H1 (cell line): ENCODE results near the gene BNC2. TPM values are rescaled to one million over a fixed set of nuclear protein-coding genes. Genes with fewer than 3 reads are reported as not detected.

Source experiments
- CTCF ChIA-PET: fragments of 300-600 bp; sonication (Branson Sonifier 250); formaldehyde crosslinking; loops from one replicate; lab custom pipeline; 2021; ENCODE audit not compliant: partially characterized antibody; lab: Charles Lee
- POLR2A ChIA-PET: fragments of 300-600 bp; sonication (Branson Sonifier 250); formaldehyde crosslinking; loops from one replicate; lab custom pipeline; 2021; ENCODE audit warnings: inconsistent platforms; ENCODE audit not compliant: partially characterized antibody; lab: Charles Lee
- DNase-seq, 2 experiments: peaks; one replicate each; pipeline versions ENCODE4 v3.0.0 to v3.0.0-alpha.2; 2010 to 2022; ENCODE audit warnings: low spot score in 2 of 2, low read depth in 1 of 2, mixed read lengths in 1 of 2
- FAIRE-seq: peaks from 2 replicates; lab custom pipeline; 2011; peaks lifted over from hg19 to GRCh38; lab: Jason Lieb, UNC
- H2AFZ ChIP-seq: 2 replicates; pipeline ENCODE4 v1.8.1; 2012; ENCODE audit warnings: low read length, inconsistent platforms
- H2AK5ac ChIP-seq: 2 replicates; pipeline ENCODE4 v1.6.1; 2013; ENCODE audit warnings: low read depth, low read length
- H2BK120ac ChIP-seq: replicated peaks from 2 replicates; pipeline ENCODE3; 2013; ENCODE audit warnings: low read depth, low read length, inconsistent platforms
- H2BK12ac ChIP-seq: 2 replicates; pipeline ENCODE4 v1.6.1; 2013; ENCODE audit warnings: low read depth, low read length
- H2BK15ac ChIP-seq: 2 replicates; pipeline ENCODE4 v1.6.1; 2013; ENCODE audit warnings: low read length
- H2BK20ac ChIP-seq: 2 replicates; pipeline ENCODE4 v1.6.1; 2013; ENCODE audit warnings: low read length
- H2BK5ac ChIP-seq: 2 replicates; pipeline ENCODE4 v1.6.1; 2013; ENCODE audit warnings: low read depth, low read length
- H3K14ac ChIP-seq: 2 replicates; pipeline ENCODE4 v1.6.1; 2013; ENCODE audit warnings: inconsistent platforms; ENCODE audit not compliant: insufficient read length
- H3K18ac ChIP-seq: 2 replicates; pipeline ENCODE4 v1.6.1; 2013; ENCODE audit warnings: low read length; ENCODE audit errors: extremely low read depth
- H3K23ac ChIP-seq: 2 replicates; pipeline ENCODE4 v1.6.1; 2013; ENCODE audit warnings: inconsistent platforms; ENCODE audit not compliant: insufficient read length
- H3K23me2 ChIP-seq: 2 replicates; pipeline ENCODE4 v1.6.1; 2013; ENCODE audit warnings: low read depth, low read length
- H3K27ac ChIP-seq: 2 replicates; pipeline ENCODE4 v1.6.1; 2011; ENCODE audit warnings: low read depth, low read length, inconsistent platforms
- H3K27me3 ChIP-seq, 4 experiments: replicated peaks in 1 of 4; 1 replicate in 1 of 4; 2 replicates in 3 of 4; pipeline versions ENCODE4 v1.6.1 to v1.8.1; 2011 to 2013; ENCODE audit warnings: low read length in 3 of 4, mild to moderate bottlenecking in 3 of 4, inconsistent platforms in 2 of 4, mixed read lengths in 2 of 4, moderate library complexity in 1 of 4; ENCODE audit not compliant: control insufficient read depth in 3 of 4, insufficient read depth in 3 of 4; ENCODE audit errors: extremely low read depth in 1 of 4
- H3K36me3 ChIP-seq, 4 experiments: 2 replicates each; pipeline versions ENCODE4 v1.6.1 to v1.8.1; 2011 to 2013; ENCODE audit warnings: mild to moderate bottlenecking in 4 of 4, low read length in 3 of 4, moderate library complexity in 2 of 4, control low read depth in 1 of 4, inconsistent platforms in 1 of 4; ENCODE audit not compliant: insufficient read depth in 4 of 4, control insufficient read depth in 2 of 4
- H3K4ac ChIP-seq: replicated peaks from 2 replicates; pipeline ENCODE3; 2013; ENCODE audit warnings: low read length, low read depth, mixed read lengths, inconsistent platforms; ENCODE audit not compliant: insufficient read length
- H3K4me1 ChIP-seq, 4 experiments: replicated peaks in 1 of 4; 1 replicate in 1 of 4; 2 replicates in 3 of 4; pipeline versions ENCODE4 v1.6.1 to v1.8.1; 2011 to 2013; ENCODE audit warnings: low read length in 3 of 4, inconsistent platforms in 2 of 4, mixed read lengths in 1 of 4; ENCODE audit not compliant: insufficient read depth in 4 of 4, control insufficient read depth in 3 of 4
- H3K4me2 ChIP-seq, 2 experiments: 2 replicates each; pipeline versions ENCODE4 v1.6.1 to v1.8.1; 2011 to 2013; ENCODE audit warnings: low read depth in 2 of 2, low read length in 2 of 2, control low read depth in 1 of 2, inconsistent platforms in 1 of 2, mild to moderate bottlenecking in 1 of 2; ENCODE audit not compliant: insufficient read depth in 1 of 2
- H3K4me3 ChIP-seq, 4 experiments: fragments of 200-600, 300-600 bp in 1 of 4; sonication (generic), shearing (Covaris generic), sonication (Bioruptor Twin) in 1 of 4; 2 replicates each; pipeline versions ENCODE4 v1.5.1 to v1.8.1; 2011 to 2016; ENCODE audit warnings: low read length in 4 of 4, low read depth in 3 of 4, control low read depth in 2 of 4, inconsistent platforms in 2 of 4, mild to moderate bottlenecking in 2 of 4, mixed read lengths in 1 of 4, moderate library complexity in 1 of 4; ENCODE audit not compliant: insufficient read depth in 2 of 4; ENCODE audit errors: extremely low read depth in 1 of 4
- H3K56ac ChIP-seq: replicated peaks from 2 replicates; pipeline ENCODE3; 2013; ENCODE audit warnings: low read depth, mild to moderate bottlenecking, mixed read lengths, low read length, inconsistent platforms; ENCODE audit not compliant: insufficient read length
- H3K79me1 ChIP-seq: 2 replicates; pipeline ENCODE4 v1.6.1; 2013; ENCODE audit warnings: low read depth, low read length, control low read depth
- H3K79me2 ChIP-seq, 2 experiments: 2 replicates each; pipeline versions ENCODE4 v1.6.1 to v1.8.1; 2012 to 2013; ENCODE audit warnings: low read length in 2 of 2, mild to moderate bottlenecking in 2 of 2, inconsistent platforms in 1 of 2; ENCODE audit not compliant: insufficient read depth in 2 of 2, control insufficient read depth in 1 of 2
- H3K9ac ChIP-seq, 4 experiments: replicated peaks in 1 of 4; 1 replicate in 1 of 4; 2 replicates in 3 of 4; pipeline versions ENCODE4 v1.6.1 to v1.8.1; 2011 to 2013; ENCODE audit warnings: low read depth in 3 of 4, low read length in 3 of 4, control low read depth in 2 of 4, mild to moderate bottlenecking in 2 of 4, moderate library complexity in 2 of 4, inconsistent platforms in 1 of 4; ENCODE audit errors: extremely low read depth in 1 of 4
- H3K9me3 ChIP-seq, 2 experiments: 2 replicates each; pipeline versions ENCODE4 v1.6.1 to v1.8.1; 2012 to 2013; ENCODE audit warnings: mild to moderate bottlenecking in 2 of 2, moderate library complexity in 2 of 2, control low read depth in 1 of 2, inconsistent platforms in 1 of 2, low read depth in 1 of 2, low read length in 1 of 2, mixed read lengths in 1 of 2; ENCODE audit not compliant: insufficient read depth in 2 of 2
- H4K20me1 ChIP-seq, 2 experiments: replicated peaks in 1 of 2; 2 replicates each; pipeline versions ENCODE3 to v1.8.1; 2011 to 2013; ENCODE audit warnings: inconsistent platforms in 2 of 2, low read length in 2 of 2, mild to moderate bottlenecking in 1 of 2; ENCODE audit not compliant: insufficient read depth in 2 of 2, control insufficient read depth in 1 of 2
- H4K5ac ChIP-seq: 2 replicates; pipeline ENCODE4 v1.6.1; 2013; ENCODE audit warnings: low read length, low read depth, mixed read lengths, inconsistent platforms; ENCODE audit not compliant: insufficient read length
- H4K8ac ChIP-seq: 2 replicates; pipeline ENCODE4 v1.8.0; 2013; ENCODE audit warnings: mild to moderate bottlenecking, moderate library complexity, low read length, inconsistent platforms; ENCODE audit not compliant: insufficient read depth; ENCODE audit errors: extremely low read depth
- H4K91ac ChIP-seq: replicated peaks from 2 replicates; pipeline ENCODE3; 2013; ENCODE audit warnings: low read length, mixed read lengths, inconsistent platforms; ENCODE audit not compliant: insufficient read length
- ASH2L ChIP-seq: fragments of 200-600, 300-600 bp; sonication (generic); IDR thresholded peaks from one replicate; pipeline ENCODE4 v1.7.1; 2017; ENCODE audit warnings: low read length
- EP300 ChIP-seq, 2 experiments: IDR thresholded peaks; 1 replicate in 1 of 2; 2 replicates in 1 of 2; pipeline ENCODE4 v1.6.1; 2011 to 2012; ENCODE audit warnings: low read depth in 2 of 2, low read length in 2 of 2, mild to moderate bottlenecking in 2 of 2, borderline replicate concordance in 1 of 2, inconsistent platforms in 1 of 2, moderate library complexity in 1 of 2
- FOSL1 ChIP-seq: IDR thresholded peaks from 2 replicates; pipeline ENCODE4 v1.6.1; 2011; ENCODE audit warnings: mild to moderate bottlenecking, low read depth, low read length, moderate library complexity; ENCODE audit not compliant: insufficient read depth
- GABPA ChIP-seq: IDR thresholded peaks from 2 replicates; pipeline ENCODE4 v1.6.1; 2011; ENCODE audit warnings: mild to moderate bottlenecking, low read length, moderate library complexity, borderline replicate concordance; ENCODE audit not compliant: insufficient read depth
- HDAC6 ChIP-seq: IDR thresholded peaks from one replicate; pipeline ENCODE4 v1.7.1; 2012; ENCODE audit warnings: low read depth, mild to moderate bottlenecking, inconsistent platforms, low read length, moderate library complexity
- JUND ChIP-seq: IDR thresholded peaks from 2 replicates; pipeline ENCODE4 v1.6.1; 2011; ENCODE audit warnings: mild to moderate bottlenecking, improper control_type of control experiment, low read length
- RBBP5 ChIP-seq: IDR thresholded peaks from 2 replicates; pipeline ENCODE4 v1.7.1; 2012; ENCODE audit warnings: low read depth, mild to moderate bottlenecking, inconsistent platforms, low read length, moderate library complexity, borderline replicate concordance
- RNF2 ChIP-seq: fragments of 200-900, 300-1000 bp; sonication (generic); IDR thresholded peaks from 2 replicates; pipeline ENCODE4 v1.7.1; 2016; ENCODE audit warnings: borderline replicate concordance, low read depth, mild to moderate bottlenecking, antibody characterized with exemption, low read length; ENCODE audit not compliant: poor library complexity, severe bottlenecking; ENCODE audit errors: missing control alignments
- RXRA ChIP-seq: IDR thresholded peaks from 2 replicates; pipeline ENCODE4 v1.6.1; 2011; ENCODE audit warnings: low read depth, mild to moderate bottlenecking, low read length, moderate library complexity; ENCODE audit not compliant: insufficient read depth
- SP2 ChIP-seq: IDR thresholded peaks from 2 replicates; pipeline ENCODE4 v1.6.1; 2012; ENCODE audit warnings: mild to moderate bottlenecking, low read length, inconsistent platforms
- TEAD4 ChIP-seq: IDR thresholded peaks from 2 replicates; pipeline ENCODE4 v1.6.1; 2012; ENCODE audit warnings: low read depth, low read length, inconsistent platforms, mixed read lengths
- WGBS, 2 experiments: shearing (Covaris generic) in 1 of 2; methylation state at CpG; one replicate each; pipeline versions ENCODE4 v1.1.6 to v1.1.7; 2013 to 2015; ENCODE audit warnings: low lambda C conversion rate in 2 of 2, mixed read lengths in 2 of 2, inconsistent platforms in 1 of 2, low coverage in 1 of 2, missing lambda C conversion rate in 1 of 2; ENCODE audit not compliant: insufficient replicate concordance in 2 of 2, insufficient coverage in 1 of 2, insufficient read length in 1 of 2; ENCODE audit errors: extremely low coverage in 1 of 2, missing lambda C conversion rate in 1 of 2; 5-methylcytosine and 5-hydroxymethylcytosine counted together
- polyA plus RNA-seq, 7 experiments: library from polyadenylated mRNA; depleted of rRNA in 3 of 7; stranded (reverse) in 5 of 7; unstranded in 2 of 7; fragments of >200 nt in 5 of 7; fragments of 200-250 nt in 2 of 7; gene quantifications; 1 replicate in 5 of 7; 2 replicates in 1 of 7; 4 replicates in 1 of 7; pipeline versions ENCODE4 v1.2.1 to v1.2.3, GENCODE V29; 2011 to 2013; ENCODE audit warnings: missing spikeins in 2 of 7, mixed read lengths in 2 of 7
- total RNA-seq: library from RNA; stranded (reverse); fragmentation: NEBNext Ultra II Directional; extraction: Animal tissue kit (Norgen Biotek cat#: 25700); gene quantifications from 2 replicates; pipeline ENCODE4 v1.2.1, GENCODE V29; 2021

The BNC2 gene
- total and polyA plus RNA-seq, 2 of the 8 experiments (the other 6 are each of a cell fraction or from before 2014, with no cell fraction given): 16.0 to 26.8 TPM

- H3K4me2 ChIP-seq: no peak overlapping the region
- 80% methylated on average over 2 of the region's 2 CpGs; no CpG with 5 or more reads in 1 of the 2 experiments for WGBS, 2 experiments
- H3K4me3 ChIP-seq: no peak overlapping the region
- H3K27me3 ChIP-seq: no peaks in the 10 kb centered on the region
- no peak overlapping the region for H3K56ac ChIP-seq
- H3K79me2 ChIP-seq: peaks cover 0 to 13% of the 10 kb centered on the region in 2 experiments; a peak in 1 of 4 replicates
- POLR2A ChIA-PET: no interaction called here
- H3K79me1 ChIP-seq: 0 out of 2 replicates have a peak, but pooled peaks cover 2% of the 10 kb centered on the region
- no peak overlapping the region for H2AFZ ChIP-seq
- peaks cover 0 to 18% (median 10%) of the 10 kb centered on the region in 4 experiments; a peak in 4 of 7 replicates for H3K4me1 ChIP-seq
- no peak overlapping the region for H2BK12ac ChIP-seq
- no peak overlapping the region for H3K9ac ChIP-seq
- H2BK120ac ChIP-seq: no peak overlapping the region
- no peak overlapping the region for H4K5ac ChIP-seq
- H3K27ac ChIP-seq: no peak overlapping the region
- no peaks in the 10 kb centered on the region for H3K23me2 ChIP-seq
- no peaks in the 10 kb centered on the region for H3K36me3 ChIP-seq
- H4K20me1 ChIP-seq: no peaks in the 10 kb centered on the region
- no peak overlapping the region for H2BK15ac ChIP-seq
- no peak overlapping the region for H2BK5ac ChIP-seq
- no peak overlapping the region for H3K4ac ChIP-seq
- H4K91ac ChIP-seq: no peak overlapping the region
- no peak overlapping the region for H3K14ac ChIP-seq
- CTCF ChIA-PET: interaction anchor here (0.9 kb wide), 1 partner anchor 19 kb away, joined by 3 read pairs; no protein-coding TSS in a partner anchor
- DNase-seq (no peak), FAIRE-seq (no peak)
- H4K8ac ChIP-seq: no peak overlapping the region
- no peak overlapping the region for H3K23ac ChIP-seq
- no peak overlapping the region for H2AK5ac ChIP-seq
- H2BK20ac ChIP-seq: no peak overlapping the region
- no peaks in the 10 kb centered on the region for H3K9me3 ChIP-seq
- no peak overlapping the region for H3K18ac ChIP-seq
- TF ChIP-seq EP300 (IDR thresholded peaks at IDR 0.05; ENCODE audit: borderline replicate concordance in 1 of 2, low read depth in 2 of 2, low read length in 2 of 2): no peak
- no peak for TF ChIP-seq GABPA
- TF ChIP-seq FOSL1: no peak
- TF ChIP-seq RNF2: no peak
- TF ChIP-seq HDAC6: no peak
- no peak for TF ChIP-seq RXRA
- TF ChIP-seq JUND: no peak
- no peak for TF ChIP-seq TEAD4
- TF ChIP-seq RBBP5: no peak
- no peak for TF ChIP-seq SP2
- TF ChIP-seq ASH2L: no peak
These were observed 180.3 kb downstream of the BNC2 start for GRCh38 chr9:16690205-16690604.
